Measurements from ENCODE around the gene ADARB2.

DNA sequence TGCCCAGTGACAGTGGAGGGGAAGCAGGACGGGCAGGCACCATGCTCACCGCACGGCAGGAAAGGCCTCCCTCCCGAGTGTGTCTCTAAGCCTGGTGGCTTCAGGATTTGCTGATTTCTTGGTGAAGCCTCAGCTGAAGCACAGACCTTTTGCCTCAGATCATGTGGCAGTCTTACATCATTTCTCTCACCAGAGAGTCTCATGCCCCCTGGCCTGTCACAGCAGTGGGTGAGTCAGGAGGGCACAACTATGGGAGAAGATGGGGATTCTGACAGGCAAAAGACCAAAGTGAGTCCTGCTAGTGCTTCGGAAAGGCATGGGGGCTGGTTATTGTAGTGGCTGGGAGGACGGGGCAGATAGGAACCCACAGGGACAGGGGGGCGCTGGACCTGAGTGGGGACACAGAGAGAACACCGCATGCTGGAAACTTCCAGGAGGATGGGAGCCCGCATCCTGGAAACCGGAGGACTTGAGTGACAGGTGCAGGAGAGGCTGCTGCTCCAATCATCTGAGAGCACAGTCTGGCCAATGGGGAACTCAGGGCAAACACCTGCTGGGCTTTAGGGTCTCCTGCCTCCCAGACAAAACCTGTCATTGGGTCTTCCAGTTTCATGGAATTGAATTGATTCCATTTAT, 166.8 kb downstream of the ADARB2 start:
- TF ChIP-seq, protein P1, sequence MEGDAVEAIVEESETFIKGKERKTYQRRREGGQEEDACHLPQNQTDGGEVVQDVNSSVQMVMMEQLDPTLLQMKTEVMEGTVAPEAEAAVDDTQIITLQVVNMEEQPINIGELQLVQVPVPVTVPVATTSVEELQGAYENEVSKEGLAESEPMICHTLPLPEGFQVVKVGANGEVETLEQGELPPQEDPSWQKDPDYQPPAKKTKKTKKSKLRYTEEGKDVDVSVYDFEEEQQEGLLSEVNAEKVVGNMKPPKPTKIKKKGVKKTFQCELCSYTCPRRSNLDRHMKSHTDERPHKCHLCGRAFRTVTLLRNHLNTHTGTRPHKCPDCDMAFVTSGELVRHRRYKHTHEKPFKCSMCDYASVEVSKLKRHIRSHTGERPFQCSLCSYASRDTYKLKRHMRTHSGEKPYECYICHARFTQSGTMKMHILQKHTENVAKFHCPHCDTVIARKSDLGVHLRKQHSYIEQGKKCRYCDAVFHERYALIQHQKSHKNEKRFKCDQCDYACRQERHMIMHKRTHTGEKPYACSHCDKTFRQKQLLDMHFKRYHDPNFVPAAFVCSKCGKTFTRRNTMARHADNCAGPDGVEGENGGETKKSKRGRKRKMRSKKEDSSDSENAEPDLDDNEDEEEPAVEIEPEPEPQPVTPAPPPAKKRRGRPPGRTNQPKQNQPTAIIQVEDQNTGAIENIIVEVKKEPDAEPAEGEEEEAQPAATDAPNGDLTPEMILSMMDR (IDR thresholded peaks at IDR 0.05; ENCODE audit: low read depth, low read length, poor library complexity, severe bottlenecking), result no peak
- no peak for TF ChIP-seq EZH2phosphoT487 (IDR thresholded peaks at IDR 0.05; ENCODE audit: borderline replicate concordance, low read length)

Data from DOHH2 (cell line).